HG03439 (cell line): ENCODE data around the gene FASN.

Source experiments
- ATAC-seq: cut with Tn5 transposase; IDR thresholded peaks from one replicate; pipeline ENCODE4 v1.9.1; 2021; ENCODE audit warnings: mild to moderate bottlenecking, moderate library complexity; ENCODE audit not compliant: unreplicated experiment

FASN gene

DNA sequence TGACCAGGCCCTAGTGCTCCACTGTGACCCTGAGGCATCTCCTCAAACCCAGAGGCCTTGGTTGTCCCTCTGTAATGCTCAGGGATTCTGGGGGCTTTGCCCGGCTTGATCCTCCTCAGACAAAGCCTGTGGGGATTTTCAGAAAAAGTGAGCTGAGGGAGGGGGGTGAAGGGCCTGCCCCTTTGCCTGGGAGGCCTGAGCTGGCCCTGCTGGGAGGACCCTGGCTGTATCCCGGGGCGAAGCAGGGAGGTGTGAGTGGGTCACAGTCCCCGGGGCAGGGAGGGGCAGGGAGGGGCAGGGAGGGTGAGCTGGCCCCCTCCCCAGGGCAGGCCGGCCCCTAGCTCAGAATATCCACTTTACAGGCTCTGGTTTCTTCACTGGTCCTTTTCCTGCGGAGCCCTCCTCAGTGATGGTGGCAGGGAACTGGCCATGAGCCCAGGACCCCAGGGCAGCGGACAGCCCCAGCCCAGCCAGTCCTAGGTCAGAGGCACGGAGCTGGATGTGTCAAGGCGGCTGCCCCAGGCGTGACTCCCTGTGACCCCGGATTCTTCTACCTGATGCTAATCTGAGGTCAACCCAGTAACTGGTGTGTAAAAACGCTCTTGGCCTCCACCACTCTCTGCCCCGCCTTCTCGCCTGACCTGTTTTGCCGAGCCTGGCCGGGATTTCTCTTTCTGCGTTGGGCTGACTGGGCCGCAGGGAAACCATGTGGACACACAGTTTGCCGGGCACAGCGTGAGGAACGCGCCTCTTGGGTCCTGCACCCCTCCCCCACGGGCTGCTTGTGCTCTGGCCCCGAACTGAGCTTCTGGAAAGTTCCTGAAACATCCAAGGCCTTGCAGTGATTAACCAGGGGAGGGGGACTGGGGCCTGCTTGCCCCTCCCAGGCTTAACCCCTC, 5.8 kb upstream of the FASN start:
- no peak for ATAC-seq

DNA sequence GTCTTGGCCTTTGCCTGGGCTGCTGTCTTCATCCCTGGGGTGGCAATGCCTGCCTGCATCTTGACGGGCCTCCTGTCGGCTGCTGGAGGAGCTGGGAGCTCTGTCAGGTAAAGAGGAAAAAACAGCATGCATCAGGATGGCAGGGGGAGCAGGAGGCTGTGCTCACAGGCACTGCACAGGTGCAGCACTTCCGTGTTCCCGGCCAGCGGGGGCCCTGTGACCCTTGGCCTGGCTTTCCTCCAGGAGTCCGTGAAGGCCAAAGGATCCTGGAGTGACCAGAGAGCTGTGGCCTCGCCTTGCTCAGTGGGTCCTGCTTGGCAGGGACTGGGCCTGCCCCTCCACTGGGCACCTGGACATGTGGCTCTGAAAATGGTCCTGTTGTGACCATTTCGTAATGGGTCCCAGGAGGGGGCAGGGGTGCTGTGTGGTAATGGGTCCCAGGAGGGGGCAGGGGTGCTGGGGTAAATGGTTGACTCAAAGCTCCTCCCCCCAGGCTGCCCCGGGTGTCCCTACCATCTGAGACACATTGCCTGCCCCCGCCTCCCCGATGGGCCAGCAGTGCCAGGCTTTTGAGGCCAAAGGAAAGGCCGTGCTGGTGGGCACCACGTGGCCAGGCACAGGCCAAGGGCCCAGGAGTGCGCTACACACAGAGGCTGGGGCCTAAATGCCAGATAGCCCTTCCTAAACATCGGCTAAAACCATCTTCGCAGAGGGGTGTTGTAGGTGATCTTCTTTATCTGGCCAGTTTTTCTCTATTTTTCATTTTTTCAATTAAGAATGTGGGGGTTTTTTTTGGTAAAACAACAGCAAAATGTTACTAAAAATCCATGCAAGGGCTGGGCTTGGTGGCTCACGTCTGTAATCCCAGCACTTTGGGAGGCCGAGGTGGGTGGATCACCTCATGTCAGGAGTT, 4.0 kb upstream of the FASN start:
- ATAC-seq = no peak

DNA sequence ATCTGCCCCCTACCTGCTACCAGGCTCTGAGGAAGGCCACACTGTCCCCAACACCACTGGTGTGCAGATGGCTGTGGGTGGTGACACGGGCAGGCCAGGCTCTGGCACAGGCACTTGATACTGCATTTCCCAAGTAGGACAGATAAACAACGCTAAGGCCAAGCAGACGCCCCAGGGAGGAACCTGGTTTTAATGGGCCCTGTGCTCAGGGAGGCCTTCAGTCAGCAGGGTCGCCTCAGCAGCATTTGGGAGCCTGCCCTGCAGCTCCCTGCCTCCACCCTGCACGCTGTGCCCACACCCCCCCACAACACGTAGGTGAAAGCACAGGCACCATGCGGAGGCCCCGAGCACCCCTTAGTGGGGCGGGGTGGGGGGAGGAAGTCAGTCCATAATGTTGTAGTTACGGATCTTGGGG, 3.3 kb upstream of the FASN start:
- ATAC-seq = no peak

DNA sequence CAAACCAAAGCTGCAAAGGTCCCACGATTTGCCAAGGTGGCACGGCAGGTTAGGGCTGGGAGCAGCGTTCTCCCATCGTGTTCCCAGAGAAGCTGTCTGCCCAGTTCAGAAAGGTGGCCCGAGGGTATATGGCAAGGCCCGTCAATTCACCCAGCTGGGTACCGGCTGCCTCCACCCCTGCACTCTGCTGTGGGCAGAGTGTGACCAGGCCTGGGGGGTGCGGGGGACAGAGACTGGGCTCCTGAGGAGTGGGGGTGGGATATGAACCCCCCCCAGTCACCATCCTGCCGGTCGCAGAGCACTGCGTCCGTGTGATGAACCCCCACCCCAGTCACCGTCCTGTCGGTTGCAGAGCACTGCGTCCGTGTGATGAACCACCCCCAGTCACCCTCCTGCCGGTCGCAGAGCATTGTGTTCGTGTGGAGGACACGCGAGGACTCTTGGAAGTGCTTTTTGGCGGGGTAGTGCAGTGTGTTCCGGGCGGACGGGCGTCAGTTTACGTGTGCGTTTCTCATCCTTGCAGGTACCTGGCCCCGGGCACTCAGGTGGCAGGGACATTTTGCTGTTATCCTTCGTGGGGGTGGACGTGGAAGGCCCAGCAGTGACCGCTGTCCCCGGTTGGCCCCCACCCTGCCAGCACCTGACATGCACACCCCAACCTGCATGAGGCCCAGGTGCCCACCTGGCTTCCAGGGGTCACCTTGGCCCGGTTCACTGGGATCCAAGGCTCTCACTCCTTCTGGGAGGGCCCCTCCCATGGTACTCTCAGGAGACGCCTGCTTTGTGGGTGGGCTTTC, 2.7 kb upstream of the FASN start:
- ATAC-seq = no peak

DNA sequence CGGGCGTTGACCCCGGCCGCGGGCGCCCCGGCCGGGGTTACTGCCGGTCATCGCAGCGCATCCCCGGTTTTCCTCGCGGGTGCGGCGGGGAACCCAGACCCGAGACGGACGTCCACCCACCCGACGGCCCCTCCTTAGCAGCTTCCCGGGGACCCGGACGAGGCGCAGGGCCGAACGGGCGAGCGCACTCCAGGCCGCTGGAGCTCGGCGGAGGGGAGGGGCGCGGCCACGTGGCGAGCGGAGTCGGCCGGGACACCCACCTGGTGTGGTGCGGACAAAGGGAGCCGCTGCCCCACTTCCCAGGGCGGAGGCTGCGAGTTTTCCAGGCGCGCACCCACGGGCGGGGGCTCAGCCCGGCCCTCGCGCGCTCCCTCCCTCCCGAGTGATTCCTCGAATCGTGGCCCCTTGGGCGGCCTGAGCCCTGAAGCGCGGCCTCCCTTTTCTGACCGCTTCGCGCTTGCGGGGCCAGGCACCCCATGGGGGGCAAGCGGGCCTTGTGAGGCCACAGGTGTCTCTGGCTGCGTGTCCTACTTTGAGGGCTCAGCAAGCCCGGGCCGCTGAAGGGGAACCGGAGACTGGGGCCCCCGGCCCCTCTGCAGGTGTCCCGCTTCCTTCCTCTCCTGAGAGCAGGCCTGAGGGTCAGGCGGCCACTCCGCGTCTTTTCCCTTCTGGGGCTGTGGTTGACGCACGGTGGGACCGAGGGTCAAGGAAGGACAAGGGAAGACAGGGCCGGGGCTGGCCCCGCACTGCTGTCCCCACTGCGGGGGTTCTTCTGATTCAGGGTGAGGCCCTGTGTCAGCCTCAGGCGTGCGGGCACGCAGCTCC, 1.1 kb upstream of the FASN start:
- peak; percentile 21 for ATAC-seq

DNA sequence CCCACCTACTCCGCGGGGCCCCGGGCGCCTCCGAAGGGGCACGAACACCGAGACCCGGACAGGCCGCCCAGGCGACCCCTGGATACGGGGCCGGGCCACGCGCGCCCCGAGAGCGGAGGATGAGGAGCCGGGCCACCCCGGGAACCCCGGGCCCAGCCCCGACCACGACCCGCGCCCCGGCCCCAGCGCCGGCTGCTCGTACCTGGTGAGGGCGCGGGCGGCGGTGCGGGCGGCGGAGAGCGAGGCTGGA, 192 bp downstream of the FASN start:
- peak; percentile 23 for ATAC-seq

DNA sequence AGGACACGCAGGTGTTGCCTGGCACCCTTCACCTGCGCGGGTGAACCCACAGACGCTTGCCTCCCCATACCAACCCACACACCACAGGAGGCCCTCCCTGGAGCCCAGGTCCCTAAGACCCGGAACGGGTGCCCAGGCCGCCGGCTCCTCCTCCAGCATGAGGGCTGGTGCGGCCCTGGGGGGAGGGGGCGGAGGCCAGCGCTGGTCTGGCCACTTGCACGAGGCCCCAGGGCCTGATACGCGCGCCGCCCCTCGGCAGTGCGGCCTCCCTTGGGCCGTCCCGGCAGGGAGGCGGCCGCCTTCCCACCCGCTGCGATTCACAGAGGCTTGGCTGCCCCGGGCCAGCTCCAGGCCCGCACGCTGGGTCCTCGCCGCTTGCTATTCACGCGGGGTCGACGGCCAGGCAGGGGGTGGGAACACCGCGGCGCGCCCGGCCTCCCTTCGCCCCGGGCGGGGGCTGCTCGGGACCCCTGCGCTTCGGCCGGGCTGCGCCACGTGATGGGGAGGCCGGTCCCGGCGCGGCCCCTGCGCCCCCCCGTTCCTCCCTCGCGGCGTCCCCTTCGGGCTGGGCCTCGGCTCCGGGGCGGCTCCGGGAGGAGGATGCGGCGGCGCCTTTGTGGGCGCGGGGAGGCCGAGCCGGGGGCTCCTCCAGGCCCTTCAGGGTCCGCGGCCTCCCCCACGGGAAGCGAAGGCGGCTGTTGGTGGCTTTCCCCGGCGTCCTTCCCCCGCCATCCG, 685 bp downstream of the FASN start:
- peak; percentile 3 for ATAC-seq

DNA sequence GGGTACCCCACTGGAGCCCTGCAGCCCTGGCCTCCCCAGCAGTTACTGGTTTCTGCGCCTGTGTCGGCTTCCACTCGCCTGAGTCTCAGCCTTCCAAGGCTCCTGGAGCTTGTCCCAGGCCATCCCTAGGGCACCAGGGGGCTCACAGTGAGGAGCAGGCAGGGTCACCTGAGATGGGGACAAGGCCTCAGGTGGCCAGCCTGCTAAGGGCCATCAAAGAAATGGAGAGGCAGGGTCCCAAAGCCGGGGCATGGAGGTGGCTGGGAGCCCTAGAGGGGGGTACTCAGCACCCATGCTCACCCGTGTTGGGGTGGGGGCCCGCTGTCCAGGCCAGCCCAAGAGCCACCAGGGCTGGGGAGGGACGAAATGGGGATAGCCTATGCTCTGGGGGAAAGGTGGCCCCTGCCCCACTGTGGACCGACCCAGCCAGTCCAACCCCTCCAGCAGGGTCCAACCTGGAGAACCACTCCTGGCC, 1.3 kb downstream of the FASN start:
- ATAC-seq = no peak

DNA sequence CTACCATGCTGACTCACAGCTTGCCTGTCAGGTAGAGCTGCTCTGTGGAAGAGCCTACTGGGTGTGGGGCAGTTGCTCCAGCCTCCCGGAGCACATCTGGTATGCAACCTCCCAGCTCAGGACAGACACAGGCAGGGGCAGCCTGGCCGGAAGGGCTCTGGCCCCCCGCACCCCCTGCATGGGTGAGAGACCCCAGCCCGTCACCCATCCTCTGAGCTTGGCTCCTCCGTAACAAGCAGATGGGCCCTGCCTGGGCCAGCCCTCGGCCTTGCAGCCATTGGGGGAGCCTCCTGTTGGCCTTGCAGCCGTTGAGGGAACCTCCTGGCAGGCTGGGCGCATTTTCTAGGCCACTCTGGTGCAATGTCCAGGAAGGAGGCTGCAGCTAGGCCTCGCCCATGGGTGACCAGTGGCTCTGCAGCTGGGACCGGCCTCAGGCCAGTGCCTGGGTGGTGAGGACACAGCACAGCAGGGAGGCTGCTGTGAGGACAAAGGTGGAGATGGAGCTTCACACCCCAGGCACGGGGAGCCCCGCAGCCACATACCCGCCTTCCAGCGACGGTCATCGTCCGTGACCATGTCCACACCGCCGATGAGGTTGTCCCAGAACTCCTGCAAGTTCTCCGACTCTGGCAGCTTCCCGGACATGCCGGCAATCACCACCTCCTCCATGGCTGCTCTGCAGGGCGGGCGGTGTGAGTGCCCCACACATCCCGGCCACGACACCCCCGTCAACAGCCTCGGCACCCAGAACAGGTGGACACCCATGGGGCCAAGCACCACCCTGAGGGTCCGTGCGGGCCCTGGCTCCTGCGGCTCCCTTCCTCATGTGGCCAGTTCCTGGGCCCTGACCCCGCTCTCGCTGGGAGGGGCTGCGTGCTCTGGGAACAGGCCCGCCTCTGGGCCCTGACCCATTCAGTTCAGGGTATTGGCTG, 2.0 kb downstream of the FASN start:
- no peak for ATAC-seq

DNA sequence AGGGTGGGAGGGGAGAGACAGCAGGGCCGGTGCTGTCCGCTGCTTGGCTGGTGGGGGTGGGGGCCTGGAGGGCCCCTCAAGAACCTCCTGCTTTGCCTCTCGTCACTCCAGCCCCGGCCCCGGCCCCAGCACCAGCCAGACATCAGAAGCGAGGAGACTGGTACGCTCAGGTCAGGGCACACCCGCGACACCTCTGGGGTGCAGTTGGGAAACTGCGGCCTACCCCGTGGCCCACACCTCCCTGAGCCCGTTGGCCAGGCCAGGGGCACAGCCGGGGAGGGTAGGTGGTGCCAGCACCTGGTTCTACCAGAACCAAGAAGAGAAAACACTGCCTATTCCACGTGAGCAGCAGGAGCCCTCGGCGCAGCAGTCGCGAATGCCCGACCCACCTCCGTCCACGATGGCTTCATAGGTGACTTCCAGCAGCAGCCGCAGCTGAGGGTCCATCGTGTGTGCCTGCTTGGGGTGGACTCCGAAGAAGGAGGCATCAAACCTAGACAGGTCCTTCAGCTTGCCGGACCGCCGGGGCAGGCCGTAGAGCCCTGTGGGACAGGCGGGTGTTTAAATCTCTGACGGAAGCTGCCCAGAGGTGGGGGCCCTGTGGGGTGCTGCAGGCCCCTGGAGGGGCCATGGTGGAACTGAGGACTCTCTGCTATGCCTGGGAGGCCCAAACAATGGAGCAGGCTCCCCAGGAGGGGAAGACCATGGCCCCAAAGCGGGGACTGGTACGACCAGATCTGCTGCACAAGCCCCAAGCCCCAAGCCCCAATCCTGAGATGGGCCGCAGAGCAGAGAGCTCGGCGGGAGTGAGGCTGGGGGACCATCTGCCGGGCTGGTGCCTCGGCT, 2.9 kb downstream of the FASN start:
- ATAC-seq = no peak

DNA sequence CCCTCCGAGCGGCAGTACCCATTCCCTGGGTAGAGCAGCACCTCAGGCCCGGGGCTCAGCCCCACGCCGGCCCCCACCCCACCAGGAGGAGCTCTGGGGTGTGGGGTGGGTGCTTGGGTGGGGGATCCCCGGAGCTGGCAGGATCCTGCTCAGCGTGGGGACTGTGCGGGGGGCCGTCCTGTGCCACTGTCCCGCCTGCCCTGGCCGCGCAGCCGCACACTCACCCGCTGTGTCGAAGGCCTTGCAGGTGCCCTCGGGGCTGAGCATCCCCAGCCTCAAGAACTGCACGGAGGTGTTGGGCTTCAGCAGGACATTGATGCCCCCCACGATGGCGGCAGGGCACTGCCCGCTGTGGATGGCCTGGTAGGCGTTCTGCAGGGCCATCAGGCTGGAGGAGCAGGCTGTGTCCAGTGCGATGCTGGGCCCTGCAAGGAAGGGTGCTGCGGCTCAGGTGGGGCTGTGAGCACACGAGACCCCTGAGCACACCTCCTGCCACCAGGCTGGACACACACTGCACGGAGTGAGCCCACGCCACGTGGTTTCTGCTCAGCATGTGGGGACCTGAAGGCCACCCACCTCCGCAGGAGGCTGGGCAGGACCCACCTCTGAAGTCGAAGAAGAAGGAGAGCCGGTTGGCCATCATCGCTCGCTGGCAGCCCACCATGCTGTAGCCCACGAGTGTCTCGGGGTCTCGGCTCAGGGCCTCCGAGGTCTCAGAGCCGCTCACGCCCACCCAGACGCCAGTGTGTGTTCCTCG, 4.9 kb downstream of the FASN start:
- no peak for ATAC-seq

DNA sequence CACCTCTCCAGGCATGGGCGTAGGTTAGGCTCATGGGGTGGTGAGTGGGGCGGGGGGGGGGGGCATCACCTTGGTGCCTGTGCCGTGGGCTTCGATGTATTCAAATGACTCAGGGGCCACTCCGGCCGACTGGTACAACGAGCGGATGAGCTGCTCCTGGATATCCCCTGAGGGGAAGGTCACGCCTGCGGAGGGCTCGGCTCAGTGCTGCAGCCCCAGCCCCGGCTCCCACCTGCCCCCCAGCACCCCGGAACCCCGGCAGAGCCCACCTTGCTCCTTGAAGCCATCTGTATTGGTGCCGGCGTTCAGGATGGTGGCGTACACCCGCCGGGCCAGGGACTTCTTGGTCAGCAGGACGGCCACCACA, 5.4 kb downstream of the FASN start:
- no peak for ATAC-seq

DNA sequence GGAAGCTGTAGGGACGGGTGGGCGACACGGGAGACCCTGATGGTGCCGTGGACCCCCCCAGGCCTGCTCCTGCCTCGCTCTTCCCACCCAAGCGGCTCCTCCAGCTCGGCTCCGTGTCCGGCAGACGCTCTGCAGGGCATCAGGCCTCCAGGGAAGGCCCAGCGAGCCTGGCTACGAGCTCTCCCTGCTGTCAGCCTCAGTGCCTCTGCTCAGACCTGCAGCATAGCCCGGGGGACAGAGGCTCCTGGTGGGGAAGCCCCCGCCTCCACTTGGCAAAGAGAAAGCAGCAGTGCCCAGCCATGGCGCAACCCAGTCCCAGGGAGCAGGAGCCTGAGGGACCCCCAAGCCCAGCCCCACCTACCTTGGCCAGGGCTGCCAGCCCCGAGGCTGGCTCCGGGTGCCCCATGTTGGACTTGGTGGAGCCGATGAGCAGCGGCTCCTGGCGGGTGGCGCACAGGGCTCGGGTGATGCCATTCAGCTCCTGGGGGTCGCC, 5.9 kb downstream of the FASN start:
- no peak for ATAC-seq

DNA sequence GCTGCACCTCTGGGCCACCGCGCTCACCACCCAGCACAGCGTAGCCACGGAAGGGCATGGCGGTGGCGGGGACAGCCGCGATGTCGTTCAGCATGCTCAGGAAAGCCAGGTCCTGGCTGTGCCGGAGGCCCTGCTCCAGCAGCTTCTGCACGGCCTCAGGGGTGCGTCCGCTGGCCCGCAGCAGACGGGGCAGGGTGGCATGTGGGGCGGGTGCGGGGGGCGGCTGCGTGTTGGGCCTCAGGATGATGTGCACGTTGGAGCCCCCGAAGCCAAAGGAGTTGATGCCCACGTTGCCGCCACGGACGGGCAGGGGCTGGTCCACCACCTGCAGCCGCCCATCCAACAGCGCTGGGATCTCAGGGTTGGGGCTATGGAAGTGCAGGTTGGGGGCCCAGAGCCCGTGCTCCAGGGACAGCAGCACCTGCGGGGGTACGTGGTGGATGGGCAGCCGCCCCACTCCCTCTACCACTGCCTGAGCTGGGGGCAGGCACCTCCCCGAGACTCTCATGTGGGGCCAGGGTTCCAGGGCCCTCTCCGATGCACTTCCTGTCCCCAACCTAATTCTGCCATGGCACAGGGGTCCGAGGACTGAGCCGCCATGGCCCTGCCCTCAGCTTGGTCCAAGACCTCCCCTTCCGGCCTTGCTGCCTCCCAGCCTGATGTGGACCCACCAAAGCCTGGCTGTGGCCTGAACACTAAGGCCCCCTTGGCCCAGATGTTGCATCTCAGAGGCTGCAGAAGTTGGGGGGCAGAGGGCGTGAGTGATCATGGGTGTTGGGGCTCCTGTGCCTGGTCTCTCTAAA, 6.6 kb downstream of the FASN start:
- ATAC-seq = no peak

DNA sequence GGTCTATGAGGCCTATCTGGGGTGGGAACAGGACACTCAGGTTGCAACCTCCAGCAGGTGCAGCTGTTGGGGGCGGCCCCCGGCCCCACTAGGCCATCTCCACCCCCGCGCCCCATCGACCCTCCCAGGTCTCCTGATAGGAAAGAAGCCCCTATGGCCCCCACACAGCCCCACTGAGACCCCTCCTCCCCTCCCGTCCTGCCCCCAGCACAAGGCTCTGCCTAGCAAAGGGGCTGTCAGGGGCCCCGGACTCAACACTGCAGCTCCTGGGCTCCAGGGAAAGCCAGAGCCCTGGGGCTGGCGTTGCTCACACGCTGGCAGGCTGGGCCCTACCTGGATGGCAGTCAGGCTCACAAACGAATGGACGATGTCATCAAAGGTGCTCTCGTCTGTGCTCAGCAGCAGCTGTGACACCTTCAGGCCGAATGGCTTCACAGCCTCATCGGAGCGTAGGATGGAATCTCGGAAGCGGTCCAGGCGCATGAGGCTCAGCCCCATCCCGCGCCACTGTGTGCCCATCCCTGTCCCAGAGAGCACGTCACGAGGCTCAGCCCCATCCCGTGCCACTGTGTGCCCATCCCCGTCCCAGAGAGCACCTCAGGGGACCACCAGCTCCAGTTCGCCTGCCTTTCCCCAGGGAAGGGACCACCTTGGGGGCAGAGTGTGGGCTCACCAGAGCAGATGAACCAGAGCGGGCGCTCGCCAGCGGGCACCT, 7.3 kb downstream of the FASN start:
- no peak for ATAC-seq
